Measurements from ENCODE around the gene DOCK2. TPM values are rescaled to one million over a fixed set of nuclear protein-coding genes. Genes with fewer than 3 reads are reported as not detected.

DOCK2 gene
- total RNA-seq, 1 experiment from 2014 or later = 3.3 TPM

DNA sequence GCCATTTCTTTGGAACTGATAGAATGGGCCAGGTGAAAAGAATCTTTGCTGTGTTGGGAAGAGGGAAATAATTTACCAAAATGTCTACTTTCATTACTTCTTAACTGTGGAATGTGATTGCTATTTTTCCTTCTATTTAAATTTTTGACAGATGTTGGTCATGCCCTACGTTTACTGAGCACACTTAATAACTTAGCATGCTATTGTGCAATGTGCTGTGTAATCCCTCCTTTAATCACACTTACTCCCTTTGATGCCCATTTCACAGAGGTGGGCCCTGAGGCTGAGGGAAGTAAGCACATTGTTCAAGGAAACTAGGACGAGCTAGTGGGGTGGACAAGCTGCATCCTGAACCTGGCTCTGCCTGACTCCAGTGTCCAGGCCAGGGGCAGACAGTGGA is 391.0 kb downstream of the DOCK2 start:
- no peaks in the 10 kb centered on the region for H3K27me3 ChIP-seq (ENCODE audit: control insufficient read depth, insufficient read depth, low read length)
- DNase-seq = no peak
- no peaks in the 10 kb centered on the region for H3K36me3 ChIP-seq (replicated peaks; ENCODE audit: control insufficient read depth, insufficient read depth, low read length)
- H3K4me3 ChIP-seq (ENCODE audit: insufficient read depth, low read depth, low read length) = no peak overlapping the region

DNA sequence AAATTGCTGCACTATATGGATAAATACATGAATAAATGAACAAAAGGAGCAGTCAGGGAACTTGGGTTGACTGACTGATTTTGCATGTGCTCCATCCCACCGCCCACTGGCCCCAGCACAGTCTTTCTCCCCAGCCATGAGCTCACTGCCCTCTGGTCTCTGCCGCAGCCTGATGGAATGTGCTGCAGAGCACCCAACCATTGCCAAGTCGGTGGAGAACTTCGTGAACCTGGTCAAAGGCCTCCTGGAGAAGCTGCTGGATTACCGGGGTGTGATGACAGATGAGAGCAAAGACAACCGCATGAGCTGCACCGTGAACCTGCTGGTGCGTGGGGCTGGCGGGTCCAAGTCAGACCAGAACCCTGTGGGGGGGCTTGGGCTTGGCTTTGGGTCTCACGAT is 397.2 kb downstream of the DOCK2 start:
- DNase-seq = no peak
- H3K4me3 ChIP-seq (ENCODE audit: insufficient read depth, low read depth, low read length) = no peak overlapping the region
- H3K27me3 ChIP-seq (ENCODE audit: control insufficient read depth, insufficient read depth, low read length) = no peaks in the 10 kb centered on the region
- no peaks in the 10 kb centered on the region for H3K36me3 ChIP-seq (replicated peaks; ENCODE audit: control insufficient read depth, insufficient read depth, low read length)

DNA sequence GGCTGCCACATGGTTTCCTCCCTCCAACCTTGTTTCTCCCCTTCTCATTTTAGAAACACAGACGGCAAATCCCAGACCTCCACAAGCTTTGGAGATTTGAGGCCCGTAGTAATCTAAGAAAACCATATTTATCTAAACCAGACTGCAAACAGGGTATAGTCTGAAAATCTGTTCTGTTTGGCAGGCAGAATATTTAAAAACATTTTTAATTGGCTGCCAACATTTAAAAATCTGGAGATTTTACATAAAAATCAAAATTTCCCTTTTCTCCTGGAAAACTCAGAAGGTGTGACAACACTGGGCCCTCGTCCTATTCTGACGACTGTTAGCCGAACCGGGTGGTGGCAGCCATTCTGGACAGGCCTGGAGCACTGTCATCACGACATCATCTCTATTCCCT is 401.2 kb downstream of the DOCK2 start:
- H3K27me3 ChIP-seq (ENCODE audit: control insufficient read depth, insufficient read depth, low read length) = no peaks in the 10 kb centered on the region; the same call in 1 of the 2 replicates
- no peak overlapping the region for H3K4me3 ChIP-seq (ENCODE audit: insufficient read depth, low read depth, low read length)
- DNase-seq = no peak
- H3K36me3 ChIP-seq (replicated peaks; ENCODE audit: control insufficient read depth, insufficient read depth, low read length) = no peaks in the 10 kb centered on the region

DNA sequence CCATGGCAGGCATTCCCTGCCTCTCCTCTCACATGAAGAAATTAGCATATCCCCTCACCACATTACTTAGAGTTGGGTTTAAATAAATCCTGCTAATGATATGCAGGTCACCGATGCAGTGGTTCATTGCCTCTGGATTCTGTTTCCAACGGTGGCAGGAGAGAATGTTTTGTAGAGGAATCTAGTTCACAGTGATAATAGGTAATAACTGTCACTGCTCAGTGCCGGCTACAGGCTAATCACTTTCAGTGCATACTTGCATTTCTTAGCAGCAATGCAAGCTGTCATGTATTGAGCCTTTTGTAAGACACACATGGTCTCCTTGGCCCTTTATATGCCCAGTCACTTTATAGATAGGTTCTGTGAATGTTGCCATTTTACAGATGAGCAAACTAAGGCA is 402.8 kb downstream of the DOCK2 start:
- no peaks in the 10 kb centered on the region for H3K36me3 ChIP-seq (replicated peaks; ENCODE audit: control insufficient read depth, insufficient read depth, low read length)
- no peak for DNase-seq
- no peaks in the 10 kb centered on the region; the same call in 1 of the 2 replicates for H3K27me3 ChIP-seq (ENCODE audit: control insufficient read depth, insufficient read depth, low read length)
- no peak overlapping the region for H3K4me3 ChIP-seq (ENCODE audit: insufficient read depth, low read depth, low read length)

DNA sequence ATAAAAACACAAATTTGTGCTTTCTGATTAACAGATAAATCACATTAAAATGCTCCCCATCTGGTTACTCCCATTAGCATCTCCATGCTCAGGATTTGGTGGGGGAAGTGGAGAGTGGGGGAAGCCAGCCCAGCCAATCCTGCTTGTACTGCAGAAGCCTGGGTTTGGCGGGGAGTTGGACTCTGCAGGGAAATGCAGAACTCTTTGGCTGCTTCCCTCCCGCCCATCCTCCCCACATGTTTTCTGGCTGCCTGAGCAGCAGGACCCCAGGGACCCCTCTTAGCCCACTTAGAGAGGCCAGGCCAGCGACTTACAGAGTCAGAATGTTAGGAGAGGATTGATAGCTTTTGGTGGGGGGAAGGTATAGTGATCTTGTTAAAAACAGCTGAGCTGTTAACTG is 409.2 kb downstream of the DOCK2 start:
- no peak for DNase-seq
- H3K27me3 ChIP-seq (ENCODE audit: control insufficient read depth, insufficient read depth, low read length) = no peaks in the 10 kb centered on the region; the same call in 1 of the 2 replicates
- H3K4me3 ChIP-seq (ENCODE audit: insufficient read depth, low read depth, low read length) = no peak overlapping the region

DNA sequence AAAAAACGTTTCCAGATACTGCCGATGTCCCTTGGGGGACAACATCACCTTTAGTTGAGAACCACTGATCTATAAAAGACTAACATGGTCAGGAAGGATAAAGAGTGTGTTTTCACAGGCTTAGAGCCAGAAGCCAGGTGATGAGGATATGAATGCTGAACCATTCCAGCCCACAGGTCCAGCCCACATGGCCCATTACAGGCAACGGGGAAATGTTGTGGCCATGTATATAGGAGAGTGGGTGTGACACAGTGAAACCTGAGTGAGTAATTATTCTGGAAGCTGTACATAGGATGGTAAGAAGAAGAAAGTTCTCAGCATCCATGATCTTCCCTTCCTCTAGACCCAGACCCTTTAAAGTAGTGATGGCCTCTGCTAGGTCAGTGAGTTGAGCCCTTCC is 412.6 kb downstream of the DOCK2 start:
- Histone ChIP-seq H3K4me3 (ENCODE audit: insufficient read depth, low read depth, low read length) (no peak overlapping the region), H3K36me3 (replicated peaks; ENCODE audit: control insufficient read depth, insufficient read depth, low read length) (no peaks in the 10 kb centered on the region), H3K27me3 (ENCODE audit: control insufficient read depth, insufficient read depth, low read length) (no peaks in the 10 kb centered on the region)
- DNase-seq = no peak

More for the DNA sequence above, 409.2 kb downstream of the DOCK2 start:
- no peaks in the 10 kb centered on the region for H3K36me3 ChIP-seq (replicated peaks; ENCODE audit: control insufficient read depth, insufficient read depth, low read length)

DNA sequence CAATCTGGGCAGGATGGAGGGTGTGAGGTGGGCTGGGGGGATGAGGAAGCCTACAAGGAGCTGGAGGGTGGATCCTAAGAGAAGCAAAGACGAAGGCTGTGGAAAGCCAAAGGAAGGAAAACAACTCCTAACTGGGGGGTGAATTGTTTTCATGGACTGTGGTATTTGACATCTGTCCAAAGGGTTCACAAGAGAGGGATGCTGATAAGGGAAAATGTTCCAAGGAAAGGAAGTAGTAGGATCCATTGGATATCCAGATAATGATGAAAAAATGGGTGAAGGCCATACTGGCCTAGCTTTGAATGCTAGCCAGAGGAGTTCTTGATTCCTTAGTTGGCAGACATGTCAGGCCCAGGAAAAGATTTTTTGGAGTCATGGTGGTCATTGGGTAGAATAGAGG is 416.8 kb downstream of the DOCK2 start:
- Histone ChIP-seq H3K36me3 (replicated peaks; ENCODE audit: control insufficient read depth, insufficient read depth, low read length) (no peaks in the 10 kb centered on the region), H3K27me3 (ENCODE audit: control insufficient read depth, insufficient read depth, low read length) (no peaks in the 10 kb centered on the region), H3K4me3 (ENCODE audit: insufficient read depth, low read depth, low read length) (no peak overlapping the region)
- no peak for DNase-seq

DNA sequence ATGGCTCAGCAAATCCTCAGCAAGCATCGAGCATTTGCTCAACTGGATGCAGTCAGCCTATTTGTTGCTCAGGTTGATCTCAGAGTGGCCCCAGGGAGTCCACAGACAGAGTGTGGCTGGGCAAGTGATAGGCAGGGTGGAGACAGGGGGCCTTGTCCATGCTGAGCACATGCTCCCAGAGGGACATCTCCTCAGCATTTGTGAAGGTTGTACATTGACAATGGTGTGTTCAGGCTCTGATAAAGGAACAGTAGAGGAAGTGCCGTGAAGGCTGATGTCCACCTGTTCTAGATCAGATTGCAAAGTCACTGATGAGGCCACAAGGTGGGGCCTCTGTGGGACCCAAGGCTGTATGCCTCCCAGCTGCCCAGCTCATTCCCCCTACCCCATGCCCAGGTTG is 418.5 kb downstream of the DOCK2 start:
- no peaks in the 10 kb centered on the region for H3K27me3 ChIP-seq (ENCODE audit: control insufficient read depth, insufficient read depth, low read length)
- no peak for DNase-seq
- H3K36me3 ChIP-seq (replicated peaks; ENCODE audit: control insufficient read depth, insufficient read depth, low read length) = no peaks in the 10 kb centered on the region
- H3K4me3 ChIP-seq (ENCODE audit: insufficient read depth, low read depth, low read length) = no peak overlapping the region

DNA sequence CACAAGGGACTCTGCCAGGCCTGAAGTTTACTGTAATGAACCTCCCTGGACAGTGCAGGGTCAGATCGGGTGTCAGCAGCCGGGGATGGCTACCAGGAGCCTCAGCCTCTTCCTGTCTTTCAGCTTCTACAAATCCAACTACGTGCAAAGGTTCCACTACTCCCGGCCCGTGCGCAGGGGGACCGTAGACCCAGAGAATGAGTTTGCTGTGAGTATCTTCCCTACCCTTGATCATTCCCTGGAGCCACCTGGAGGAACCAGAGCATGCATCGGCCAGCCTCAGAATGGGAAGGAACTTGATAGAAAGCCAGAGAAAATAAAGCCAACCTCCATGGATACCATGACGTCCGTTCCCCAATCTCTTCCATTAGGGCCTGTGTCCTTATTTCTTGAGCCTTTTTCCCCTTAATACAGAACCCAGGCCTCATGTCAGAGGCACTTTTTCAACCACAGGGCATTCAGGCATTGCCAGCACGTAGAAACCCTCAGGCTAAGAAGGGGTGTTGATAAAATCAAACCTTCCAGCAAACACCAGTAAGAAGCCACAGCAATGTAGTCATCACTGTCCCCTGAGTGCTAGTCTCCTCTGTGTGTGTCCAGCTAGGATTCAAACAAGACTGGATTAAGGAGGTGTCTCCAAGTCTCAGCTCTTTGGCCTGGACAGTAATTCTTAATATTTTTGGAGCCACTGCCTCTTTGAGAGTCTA is 419.6 kb downstream of the DOCK2 start:
- no peaks in the 10 kb centered on the region for H3K36me3 ChIP-seq (replicated peaks; ENCODE audit: control insufficient read depth, insufficient read depth, low read length)
- no peak for DNase-seq
- H3K4me3 ChIP-seq (ENCODE audit: insufficient read depth, low read depth, low read length) = no peak overlapping the region
- H3K27me3 ChIP-seq (ENCODE audit: control insufficient read depth, insufficient read depth, low read length) = no peaks in the 10 kb centered on the region

DNA sequence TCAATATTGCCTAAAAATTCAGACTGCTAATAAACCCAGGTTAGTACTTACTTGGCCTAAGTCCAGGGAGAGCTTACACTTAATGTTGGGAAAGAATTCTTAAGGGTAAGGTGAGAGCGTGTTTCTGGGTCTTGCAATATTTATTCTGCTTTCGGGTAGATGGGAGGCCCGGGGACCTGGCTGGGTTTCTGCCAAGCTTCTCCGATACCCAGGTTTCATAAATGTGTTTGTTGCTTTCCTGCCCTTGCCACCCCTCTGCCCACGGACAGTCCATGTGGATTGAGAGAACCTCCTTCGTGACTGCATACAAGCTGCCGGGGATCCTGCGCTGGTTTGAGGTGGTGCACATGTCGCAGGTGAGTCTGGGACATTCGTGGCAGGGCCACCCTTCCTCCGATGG is 420.2 kb downstream of the DOCK2 start:
- Histone ChIP-seq H3K4me3 (ENCODE audit: insufficient read depth, low read depth, low read length) (no peak overlapping the region), H3K27me3 (ENCODE audit: control insufficient read depth, insufficient read depth, low read length) (no peaks in the 10 kb centered on the region), H3K36me3 (replicated peaks; ENCODE audit: control insufficient read depth, insufficient read depth, low read length) (no peaks in the 10 kb centered on the region)
- no peak for DNase-seq

DNA sequence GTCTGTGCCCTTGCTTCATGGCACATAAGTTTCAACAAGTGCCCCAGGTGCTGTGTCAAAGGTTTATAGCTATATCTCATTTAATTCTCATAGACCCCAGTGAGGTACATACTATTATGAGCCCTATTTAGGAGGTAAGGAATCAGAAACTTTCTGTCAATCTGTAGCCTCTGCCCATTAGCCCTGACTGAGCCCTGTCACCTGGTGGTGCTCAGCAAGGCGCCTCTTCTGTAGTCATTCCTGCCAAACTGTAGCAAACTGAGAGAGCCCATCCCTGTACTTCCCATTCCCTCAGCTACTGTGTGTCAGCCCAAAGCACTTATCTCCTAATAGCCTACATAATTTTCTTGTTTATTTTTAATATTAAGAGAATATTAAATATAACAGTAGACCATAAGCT is 422.1 kb downstream of the DOCK2 start:
- Histone ChIP-seq H3K4me3 (ENCODE audit: insufficient read depth, low read depth, low read length) (no peak overlapping the region), H3K27me3 (ENCODE audit: control insufficient read depth, insufficient read depth, low read length) (no peaks in the 10 kb centered on the region), H3K36me3 (replicated peaks; ENCODE audit: control insufficient read depth, insufficient read depth, low read length) (no peaks in the 10 kb centered on the region)
- no peak for DNase-seq

DNA sequence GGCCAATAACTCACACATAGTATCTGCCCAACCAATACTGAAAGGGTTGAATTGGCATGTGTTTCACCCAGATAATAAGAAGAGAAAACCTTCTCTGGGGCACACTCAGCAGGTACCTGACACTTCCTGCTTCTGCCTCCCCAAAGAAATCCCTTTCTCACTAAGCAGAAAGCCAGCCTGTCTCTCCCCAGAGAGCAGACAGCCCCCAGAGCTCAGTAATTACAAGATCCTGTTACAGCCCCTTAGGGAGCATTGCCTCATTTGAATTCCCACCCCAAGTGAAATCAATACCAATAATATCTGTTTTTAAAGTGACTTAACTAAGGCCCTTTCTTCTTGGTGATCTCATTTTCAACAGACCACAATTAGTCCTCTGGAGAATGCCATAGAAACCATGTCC is 430.1 kb downstream of the DOCK2 start:
- DNase-seq = no peak
- Histone ChIP-seq H3K4me3 (ENCODE audit: insufficient read depth, low read depth, low read length) (no peak overlapping the region), H3K36me3 (replicated peaks; ENCODE audit: control insufficient read depth, insufficient read depth, low read length) (no peaks in the 10 kb centered on the region), H3K27me3 (ENCODE audit: control insufficient read depth, insufficient read depth, low read length) (no peaks in the 10 kb centered on the region)

DNA sequence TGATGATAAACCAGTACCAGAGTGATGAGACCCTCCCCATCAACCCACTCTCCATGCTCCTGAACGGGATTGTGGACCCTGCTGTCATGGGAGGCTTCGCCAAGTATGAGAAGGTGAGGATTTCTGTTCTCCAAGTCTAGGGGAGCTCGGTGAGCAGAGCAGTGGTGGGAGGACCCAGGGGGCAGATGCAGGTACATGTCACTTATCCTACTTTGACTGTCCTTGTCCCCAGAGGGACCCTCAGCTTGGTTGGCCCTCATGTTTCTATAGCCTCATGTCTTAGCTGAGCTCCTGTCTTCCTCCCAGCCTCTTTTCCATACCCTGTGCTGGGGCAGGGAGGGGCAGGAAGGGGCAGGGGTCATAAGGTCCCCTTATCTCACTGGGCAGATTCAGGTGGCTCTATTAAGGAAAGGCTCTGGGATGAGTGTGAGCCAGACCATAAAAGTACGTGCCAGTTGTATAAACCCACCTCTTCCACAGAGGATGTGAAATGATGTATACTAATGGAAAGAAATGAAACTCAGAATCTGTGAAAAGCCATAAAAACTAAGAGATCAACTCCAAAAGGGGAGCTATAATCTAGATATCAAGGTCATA is 430.6 kb downstream of the DOCK2 start:
- no peak for DNase-seq
- H3K27me3 ChIP-seq (ENCODE audit: control insufficient read depth, insufficient read depth, low read length) = no peaks in the 10 kb centered on the region
- H3K36me3 ChIP-seq (replicated peaks; ENCODE audit: control insufficient read depth, insufficient read depth, low read length) = no peaks in the 10 kb centered on the region
- no peak overlapping the region for H3K4me3 ChIP-seq (ENCODE audit: insufficient read depth, low read depth, low read length)

DNA sequence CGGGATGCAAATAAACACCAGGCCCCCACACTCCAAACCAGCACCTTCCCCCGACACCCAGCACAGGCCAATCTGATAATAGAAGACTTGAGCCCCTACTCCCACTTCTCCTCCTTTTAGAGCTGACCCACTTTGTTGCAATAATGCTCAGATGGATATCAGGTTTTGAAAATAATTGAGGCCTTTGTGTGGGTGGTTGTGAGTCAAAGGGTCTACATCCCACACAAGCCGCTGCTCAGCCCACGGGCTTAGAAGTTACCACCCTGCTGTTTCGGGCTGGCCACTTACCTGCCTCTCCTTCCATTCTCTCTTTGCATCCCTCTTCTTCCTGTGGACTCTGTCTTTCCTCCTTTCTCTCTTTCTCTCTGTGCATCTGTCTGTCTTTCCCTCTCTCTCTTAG is 432.4 kb downstream of the DOCK2 start:
- H3K36me3 ChIP-seq (replicated peaks; ENCODE audit: control insufficient read depth, insufficient read depth, low read length) = no peaks in the 10 kb centered on the region
- DNase-seq = no peak
- no peak overlapping the region for H3K4me3 ChIP-seq (ENCODE audit: insufficient read depth, low read depth, low read length)
- no peaks in the 10 kb centered on the region; the same call in 1 of the 2 replicates for H3K27me3 ChIP-seq (ENCODE audit: control insufficient read depth, insufficient read depth, low read length)

DNA sequence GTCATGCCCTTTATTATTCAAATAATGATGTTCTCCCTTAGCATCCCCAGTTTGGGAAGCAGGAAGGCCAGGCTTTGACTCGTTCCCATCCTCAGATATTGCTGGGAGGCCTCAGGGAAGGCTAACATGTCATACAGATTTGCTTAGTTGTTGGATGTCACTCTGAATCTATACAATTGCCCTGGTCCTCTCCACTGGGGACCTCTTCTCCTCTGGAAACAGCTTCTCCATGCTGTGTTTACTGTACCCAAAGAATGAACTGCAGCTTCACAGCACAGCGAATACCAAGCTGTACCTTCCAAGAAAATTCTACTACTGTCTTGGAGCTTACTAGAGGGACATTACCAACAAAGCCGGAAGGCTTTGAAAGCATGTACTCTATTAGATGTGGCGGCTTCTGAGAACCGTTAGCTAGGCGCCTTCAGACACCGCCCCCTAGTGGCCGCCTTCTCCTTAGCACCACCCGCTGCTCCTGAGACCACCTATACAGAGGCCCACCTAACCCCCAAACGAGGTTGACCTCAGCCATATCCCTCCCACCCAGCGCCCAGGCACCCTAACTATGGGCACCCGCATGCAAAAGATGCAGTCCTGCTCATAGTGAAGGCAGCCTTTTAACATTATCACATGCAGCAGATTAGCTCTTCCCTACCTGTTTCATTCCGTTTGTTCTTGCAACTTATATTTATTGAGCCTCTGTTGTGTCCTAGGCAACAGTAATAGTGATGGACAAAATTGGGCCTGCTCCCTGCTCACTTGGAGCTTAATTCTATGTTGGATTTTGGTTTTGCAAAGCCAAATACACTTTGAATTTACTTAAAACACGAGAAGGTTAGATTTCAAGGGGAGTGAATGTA is 433.7 kb downstream of the DOCK2 start:
- Histone ChIP-seq H3K27me3 (ENCODE audit: control insufficient read depth, insufficient read depth, low read length) (no peaks in the 10 kb centered on the region; the same call in 1 of the 2 replicates), H3K4me3 (ENCODE audit: insufficient read depth, low read depth, low read length) (no peak overlapping the region)
- peak; percentile 86 for DNase-seq

More for the DNA sequence above, 433.7 kb downstream of the DOCK2 start:
- no peaks in the 10 kb centered on the region for H3K36me3 ChIP-seq (replicated peaks; ENCODE audit: control insufficient read depth, insufficient read depth, low read length)
